Endothelial cell (in vitro differentiated cells): Measurements from ENCODE around the gene SLC16A1. TPM values are rescaled to one million over a fixed set of nuclear protein-coding genes. Genes with fewer than 3 reads are reported as not detected.

Experiments used
- DNase-seq: peaks from one replicate; pipeline ENCODE4 v3.0.0; 2021; ENCODE audit warnings: low spot score
- H3K27ac Mint-ChIP-seq: one replicate; pipeline ENCODE4 v1.8.0; 2021; ENCODE audit warnings: mixed read lengths, inconsistent platforms; ENCODE audit not compliant: unreplicated experiment
- H3K27me3 Mint-ChIP-seq: one replicate; pipeline ENCODE4 v1.8.0; 2021; ENCODE audit warnings: mild to moderate bottlenecking, moderate library complexity, mixed read lengths, inconsistent platforms; ENCODE audit not compliant: unreplicated experiment
- H3K36me3 Mint-ChIP-seq: one replicate; pipeline ENCODE4 v1.8.0; 2021; ENCODE audit warnings: mild to moderate bottlenecking, low read depth, mixed read lengths, inconsistent platforms; ENCODE audit not compliant: unreplicated experiment
- H3K4me1 Mint-ChIP-seq: one replicate; pipeline ENCODE4 v1.8.0; 2021; ENCODE audit warnings: mild to moderate bottlenecking, mixed read lengths, inconsistent platforms; ENCODE audit not compliant: unreplicated experiment
- H3K4me3 Mint-ChIP-seq: one replicate; pipeline ENCODE4 v1.8.0; 2021; ENCODE audit warnings: mild to moderate bottlenecking, mixed read lengths, inconsistent platforms; ENCODE audit not compliant: unreplicated experiment
- H3K9me3 Mint-ChIP-seq: one replicate; pipeline ENCODE4 v1.8.0; 2021; ENCODE audit warnings: mixed read lengths, inconsistent platforms; ENCODE audit not compliant: unreplicated experiment
- CTCF ChIP-seq: fragments of 200-600 bp; sonication (generic); IDR thresholded peaks from one replicate; pipeline ENCODE4 v1.5.0; 2021; ENCODE audit warnings: antibody characterized with exemption; ENCODE audit not compliant: unreplicated experiment
- total RNA-seq: library from RNA; stranded (reverse); fragmentation: NEBNext Ultra II Directional; extraction: Animal tissue kit (Norgen Biotek cat#: 25700); gene quantifications from one replicate; pipeline ENCODE4 v1.2.1, GENCODE V29; 2021; ENCODE audit not compliant: unreplicated experiment

The SLC16A1 gene
- total RNA-seq, 1 donor from 2014 or later, result 88.7 TPM

DNA sequence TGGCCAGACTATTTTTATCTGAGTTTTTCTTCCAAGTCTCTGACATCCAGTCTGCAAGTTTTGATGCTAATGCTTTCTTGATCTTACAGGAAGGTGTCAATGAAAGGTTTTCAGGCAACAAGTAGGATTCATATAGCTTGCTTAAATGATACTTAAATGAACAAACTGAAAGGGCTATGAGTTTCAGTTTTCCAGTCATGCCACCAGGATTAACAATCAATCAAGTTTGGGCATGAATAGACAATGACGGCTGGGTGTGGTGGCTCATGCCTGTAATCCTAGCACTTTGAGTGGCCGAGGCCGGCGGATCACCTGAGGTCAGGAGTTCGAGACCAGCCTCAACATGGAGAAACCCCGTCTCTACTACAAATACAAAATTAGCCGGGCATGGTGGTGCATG, 34.3 kb upstream of the SLC16A1 start:
- Mint-ChIP-seq H3K4me1 (no peaks in the 10 kb centered on the region), H3K27me3 (peaks cover 1% of the 10 kb centered on the region), H3K4me3 (no peak overlapping the region), H3K36me3 (no peaks in the 10 kb centered on the region), H3K27ac (no peak overlapping the region), H3K9me3 (no peaks in the 10 kb centered on the region)
- no peak for TF ChIP-seq CTCF
- no peak for DNase-seq

DNA sequence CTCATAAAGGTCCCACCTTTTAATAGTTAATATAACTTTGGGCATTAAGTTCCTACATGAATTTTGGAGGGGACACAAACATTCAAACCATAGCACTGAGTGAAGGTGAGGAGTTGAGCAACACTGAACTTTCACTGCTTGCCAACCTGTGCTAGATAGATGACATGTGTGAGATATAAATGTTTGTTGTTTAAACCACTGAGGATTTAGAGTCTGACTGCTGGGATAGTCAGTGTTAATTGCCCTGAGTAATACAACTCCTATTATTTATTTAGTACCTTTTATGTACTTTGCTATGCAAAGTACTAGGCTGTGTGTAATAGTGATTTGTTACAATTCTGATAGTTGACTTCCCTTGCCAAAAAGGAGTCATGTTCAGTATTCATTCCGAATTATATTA, 32.4 kb upstream of the SLC16A1 start:
- Mint-ChIP-seq H3K4me1 (no peaks in the 10 kb centered on the region), H3K4me3 (no peak overlapping the region), H3K27me3 (peaks cover 3% of the 10 kb centered on the region), H3K9me3 (no peaks in the 10 kb centered on the region), H3K27ac (no peak overlapping the region), H3K36me3 (no peaks in the 10 kb centered on the region)
- no peak for TF ChIP-seq CTCF
- DNase-seq, result no peak

- H3K4me3 Mint-ChIP-seq, result no peak overlapping the region
- H3K4me1 Mint-ChIP-seq, result no peaks in the 10 kb centered on the region
- no peak for TF ChIP-seq CTCF
- DNase-seq, result no peak
- H3K27ac Mint-ChIP-seq, result no peak overlapping the region
- no peaks in the 10 kb centered on the region for H3K36me3 Mint-ChIP-seq
- peaks cover 2% of the 10 kb centered on the region for H3K27me3 Mint-ChIP-seq
- no peaks in the 10 kb centered on the region for H3K9me3 Mint-ChIP-seq
Observed at GRCh38 chr1:112985123-112985522, 29.1 kb upstream of the SLC16A1 start.

DNA sequence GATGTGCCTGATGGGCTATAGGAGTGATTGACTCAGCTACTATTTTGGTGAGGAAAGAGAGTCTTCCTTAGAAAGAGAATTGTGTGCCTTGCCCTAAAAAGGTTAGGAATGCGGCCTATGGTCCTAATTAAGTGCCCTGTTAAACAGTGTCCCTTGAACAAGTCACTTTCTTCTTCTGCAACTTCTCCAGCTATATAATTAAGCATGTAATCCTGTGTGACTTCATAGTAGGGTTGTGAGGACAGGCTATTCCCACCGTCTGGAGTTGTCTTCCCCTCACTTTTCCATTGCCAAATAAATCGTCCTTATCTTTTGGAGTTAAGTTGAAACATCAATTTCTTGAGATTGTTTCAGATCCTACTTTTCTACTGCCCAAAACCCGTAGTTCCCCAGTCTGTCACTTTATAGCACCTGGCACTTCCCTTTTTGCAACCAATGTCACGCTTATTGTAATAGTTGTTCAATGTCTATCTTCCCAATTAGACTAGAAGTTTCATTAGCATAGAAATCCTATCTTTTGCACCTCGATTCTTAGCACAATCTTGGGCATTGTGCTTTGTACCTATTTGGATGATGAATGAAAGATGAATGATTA, 27.6 kb upstream of the SLC16A1 start:
- no peak for TF ChIP-seq CTCF
- Mint-ChIP-seq H3K4me1 (no peaks in the 10 kb centered on the region), H3K4me3 (no peak overlapping the region), H3K27ac (no peak overlapping the region), H3K27me3 (peaks cover 2% of the 10 kb centered on the region), H3K9me3 (no peaks in the 10 kb centered on the region), H3K36me3 (no peaks in the 10 kb centered on the region)
- no peak for DNase-seq

DNA sequence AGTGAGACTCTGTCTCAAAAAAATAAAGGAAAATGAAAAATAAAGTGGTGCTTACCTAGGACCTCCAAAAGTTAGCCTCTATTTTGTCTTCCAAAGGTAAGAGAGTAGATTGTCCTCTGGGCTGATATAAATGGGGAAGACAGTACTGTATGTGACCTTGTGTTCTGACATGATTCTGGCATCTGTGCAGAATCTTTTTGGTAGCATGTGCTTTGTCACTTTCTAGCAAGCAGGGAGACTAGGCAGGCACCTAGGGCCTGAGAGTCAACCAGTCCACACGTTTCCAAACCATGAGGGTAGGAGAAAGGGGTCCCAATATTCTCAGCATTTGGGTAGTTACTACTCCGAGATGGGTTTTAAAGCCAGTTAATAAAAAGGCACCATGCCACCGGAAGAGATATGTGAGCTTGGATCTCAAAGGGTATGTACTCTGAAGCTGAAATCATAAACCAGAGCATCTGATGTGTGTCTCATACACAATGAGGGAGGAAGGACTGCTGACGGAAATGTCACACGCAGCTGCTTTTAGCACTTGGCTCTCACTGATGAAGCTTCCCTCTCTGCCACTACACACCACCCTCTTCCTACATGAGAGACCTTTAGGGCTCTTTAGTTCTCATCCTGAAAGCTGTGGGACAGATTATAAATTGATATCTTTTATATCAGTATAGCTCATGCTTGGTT, 27.0 kb upstream of the SLC16A1 start:
- Mint-ChIP-seq H3K4me3 (no peak overlapping the region), H3K27me3 (peaks cover 2% of the 10 kb centered on the region), H3K9me3 (no peaks in the 10 kb centered on the region), H3K4me1 (no peaks in the 10 kb centered on the region), H3K27ac (no peak overlapping the region), H3K36me3 (no peaks in the 10 kb centered on the region)
- TF ChIP-seq CTCF, result no peak
- no peak for DNase-seq
